ENCODE results near the gene BBS9. TPM values are rescaled to one million over a fixed set of nuclear protein-coding genes. Genes with fewer than 3 reads are reported as not detected.

Gene BBS9
- total and polyA plus RNA-seq, 4 donors = 2.3 to 9.5 (median 4.5) TPM

GRCh38 chr7:33452805-33453502 lies 323.6 kb downstream of the BBS9 start:
- H3K4me1 ChIP-seq (ENCODE audit: control insufficient read depth in 4 of 4, insufficient read depth in 4 of 4, low read length in 3 of 4) = no peaks in the 10 kb centered on the region
- H3K36me3 ChIP-seq (ENCODE audit: control insufficient read depth in 4 of 4, insufficient read depth in 3 of 4, low read depth in 1 of 4, low read length in 3 of 4) = no peaks in the 10 kb centered on the region
- no peak overlapping the region for H3K27ac ChIP-seq (ENCODE audit: low read depth in 1 of 2, low read length in 2 of 2)
- H3K27me3 ChIP-seq (ENCODE audit: control insufficient read depth in 4 of 4, insufficient read depth in 4 of 4, low read length in 3 of 4) = no peaks in the 10 kb centered on the region
- no peaks in the 10 kb centered on the region for H3K9me3 ChIP-seq (ENCODE audit: control insufficient read depth in 4 of 4, low read length in 3 of 4)
- no peak for DNase-seq (ENCODE audit: low spot score)
- TF ChIP-seq CTCF (IDR thresholded peaks at IDR 0.05; ENCODE audit: low read depth, low read length, missing input control) (no peak), GABPA (IDR thresholded peaks at IDR 0.05 in 1 of 2, conservative IDR thresholded peaks at IDR 0.05 in 1 of 2) (no peak), JUND (IDR thresholded peaks at IDR 0.05) (no peak), RAD21 (IDR thresholded peaks at IDR 0.05) (no peak), HNF4A (conservative IDR thresholded peaks at IDR 0.05) (no peak), ATF3 (IDR thresholded peaks at IDR 0.05) (no peak), FOXA2 (IDR thresholded peaks at IDR 0.05) (no peak), YY1 (IDR thresholded peaks at IDR 0.05) (no peak), FOXA1 (IDR thresholded peaks at IDR 0.05) (no peak), TAF1 (conservative IDR thresholded peaks at IDR 0.05) (no peak), REST (IDR thresholded peaks at IDR 0.05) (no peak), EGR1 (IDR thresholded peaks at IDR 0.05; ENCODE audit: low read depth in 2 of 2) (no peak), HNF4G (IDR thresholded peaks at IDR 0.05) (no peak), SP1 (IDR thresholded peaks at IDR 0.05) (no peak), RXRA (IDR thresholded peaks at IDR 0.05) (no peak), MAX (IDR thresholded peaks at IDR 0.05) (no peak)
- H3K4me3 ChIP-seq (ENCODE audit: low read depth in 1 of 3, low read length in 3 of 3) = no peak overlapping the region
- 74% methylated on average over 1 of the region's 1 CpG for WGBS
- H3K9ac ChIP-seq (ENCODE audit: low read depth in 1 of 2, low read length in 2 of 2) = no peak overlapping the region

- WGBS = 79% methylated on average over 6 of the region's 6 CpGs
- DNase-seq (ENCODE audit: low spot score) = no peak
These were observed 327.7 kb downstream of the BBS9 start for GRCh38 chr7:33457039-33457438.

More at GRCh38 chr7:33457039-33457438, 327.7 kb downstream of the BBS9 start:
- no peak for TF ChIP-seq EGR1 (IDR thresholded peaks at IDR 0.05; ENCODE audit: low read depth in 2 of 2)
- H3K4me3 ChIP-seq (ENCODE audit: low read depth in 1 of 3, low read length in 3 of 3) = no peak overlapping the region
- no peaks in the 10 kb centered on the region for H3K27me3 ChIP-seq (ENCODE audit: control insufficient read depth in 4 of 4, insufficient read depth in 4 of 4, low read length in 3 of 4)
- H3K4me1 ChIP-seq (ENCODE audit: control insufficient read depth in 4 of 4, insufficient read depth in 4 of 4, low read length in 3 of 4) = no peaks in the 10 kb centered on the region
- H3K9me3 ChIP-seq (ENCODE audit: control insufficient read depth in 4 of 4, low read length in 3 of 4) = no peaks in the 10 kb centered on the region
- no peak overlapping the region for H3K9ac ChIP-seq (ENCODE audit: low read depth in 1 of 2, low read length in 2 of 2)
- no peak overlapping the region for H3K27ac ChIP-seq (ENCODE audit: low read depth in 1 of 2, low read length in 2 of 2)
- H3K36me3 ChIP-seq (ENCODE audit: control insufficient read depth in 4 of 4, insufficient read depth in 3 of 4, low read depth in 1 of 4, low read length in 3 of 4) = no peaks in the 10 kb centered on the region
